NOMO-1 treated with dmso at 0.1 percent for 144 hours (cell line): ENCODE measurements around the gene NRDC.
"Not testable (repeated sequence)": the region's sequence is repeated elsewhere in the genome, so short reads cannot be mapped to it uniquely, and the experiment has no call there.

ENCODE experiments used
- DNase-seq: peaks from one replicate; lab custom pipeline; 2025; ENCODE audit not compliant: unreplicated experiment; lab: John Stamatoyannopoulos, UW

The NRDC gene

GRCh38 chr1:51878616-51879336 is at the start of gene NRDC:
TSS of gene NRDC (minus strand) at chr1:51878727. CDS start at chr1:51878615, 112 bp downstream.
- DNase-seq: peak; percentile 99

GRCh38 chr1:51927029-51927428 is 48.5 kb upstream of the NRDC start:
- no peak for DNase-seq

- DNase-seq: no peak
Observed at GRCh38 chr1:51926171-51926812, 47.8 kb upstream of the NRDC start.

GRCh38 chr1:51924455-51924854 is 45.9 kb upstream of the NRDC start:
- no peak for DNase-seq

- no peak for DNase-seq
Observed at GRCh38 chr1:51922040-51922439, 43.5 kb upstream of the NRDC start.

- DNase-seq: no peak
Observed at GRCh38 chr1:51920130-51920529, 41.6 kb upstream of the NRDC start.

GRCh38 chr1:51919684-51920083 is 41.2 kb upstream of the NRDC start:
- DNase-seq: no peak

- no peak for DNase-seq
Observed at GRCh38 chr1:51916587-51917405, 38.3 kb upstream of the NRDC start.

GRCh38 chr1:51915951-51916350 is 37.4 kb upstream of the NRDC start:
- DNase-seq: no peak

GRCh38 chr1:51912881-51913280 is 34.4 kb upstream of the NRDC start:
- DNase-seq: no peak

- no peak for DNase-seq
Observed at GRCh38 chr1:51910221-51911000, 31.9 kb upstream of the NRDC start.

- no peak for DNase-seq
Observed at GRCh38 chr1:51908499-51908898, 30.0 kb upstream of the NRDC start.

GRCh38 chr1:51907079-51907702 is 28.7 kb upstream of the NRDC start:
- no peak for DNase-seq

GRCh38 chr1:51906306-51907078 is 28.0 kb upstream of the NRDC start:
- no peak for DNase-seq

- DNase-seq: no peak
Observed at GRCh38 chr1:51902456-51902855, 23.9 kb upstream of the NRDC start.

- DNase-seq: no peak
Observed at GRCh38 chr1:51901151-51901550, 22.6 kb upstream of the NRDC start.

- DNase-seq: no peak
Observed at GRCh38 chr1:51899022-51899421, 20.5 kb upstream of the NRDC start.

- DNase-seq: no peak
Observed at GRCh38 chr1:51898090-51898734, 19.7 kb upstream of the NRDC start.

- DNase-seq: no peak
Observed at GRCh38 chr1:51897699-51898031, 19.1 kb upstream of the NRDC start.

- DNase-seq: not testable (repeated sequence)
Observed at GRCh38 chr1:51894748-51895147, 16.2 kb upstream of the NRDC start.
